SK-N-SH (cell line): Measurements from ENCODE around the gene CDC42SE2. TPM values are rescaled to one million over a fixed set of nuclear protein-coding genes. Genes with fewer than 3 reads are reported as not detected.
"Not testable (repeated sequence)": the region's sequence is repeated elsewhere in the genome, so short reads cannot be mapped to it uniquely, and the experiment has no call there.

Experiments
- CTCF ChIA-PET: fragments of 300-600, 350-600 bp; formaldehyde crosslinking; extraction: SDS; loops from one replicate; lab custom pipeline; 2021; lab: Yijun Ruan, JAX
- POLR2A ChIA-PET: fragments of 350-600 bp; sonication (Branson Sonifier 250); formaldehyde crosslinking; extraction: SDS; loops from one replicate; lab custom pipeline; 2020; ENCODE audit warnings: antibody characterized with exemption, inconsistent platforms; lab: Yijun Ruan, JAX
- DNase-seq: peaks from one replicate; pipeline ENCODE4 v3.0.0; 2012
- H2AFZ ChIP-seq: fragments of 200-600 bp; sonication (generic); 2 replicates; pipeline ENCODE4 v1.8.1; 2016; ENCODE audit warnings: antibody characterized with exemption, mild to moderate bottlenecking, low read depth
- H3F3A ChIP-seq: fragments of 200-600 bp; sonication (generic); replicated peaks from 2 replicates; pipeline ENCODE3; 2016; ENCODE audit warnings: antibody characterized with exemption, mild to moderate bottlenecking; ENCODE audit not compliant: insufficient read depth
- H3K27ac ChIP-seq, 2 experiments: fragments of 200-500 bp in 1 of 2; fragments of 200-600 bp in 1 of 2; sonication (Bioruptor generic) in 1 of 2; sonication (generic), shearing (Covaris generic) in 1 of 2; 2 replicates each; pipeline versions ENCODE4 v1.5.1 to v1.6.1; 2014 to 2016; ENCODE audit warnings: low read depth in 2 of 2, inconsistent platforms in 1 of 2, low read length in 1 of 2, mild to moderate bottlenecking in 1 of 2, mixed read lengths in 1 of 2
- H3K27me3 ChIP-seq: fragments of 200-600 bp; sonication (generic), shearing (Covaris generic); 2 replicates; pipeline ENCODE4 v1.6.1; 2016; ENCODE audit warnings: mixed run types; ENCODE audit not compliant: insufficient read depth
- H3K36me3 ChIP-seq, 2 experiments: fragments of 200-500 bp in 1 of 2; fragments of 200-600 bp in 1 of 2; sonication (Bioruptor generic) in 1 of 2; sonication (generic) in 1 of 2; replicated peaks in 1 of 2; 2 replicates each; pipeline versions ENCODE3 to v1.5.1; 2014 to 2016; ENCODE audit warnings: low read length in 1 of 2, mild to moderate bottlenecking in 1 of 2; ENCODE audit not compliant: insufficient read depth in 2 of 2, control insufficient read depth in 1 of 2
- H3K4me1 ChIP-seq, 2 experiments: fragments of 200-500 bp in 1 of 2; fragments of 200-600 bp in 1 of 2; sonication (Bioruptor generic) in 1 of 2; sonication (generic), shearing (Covaris generic) in 1 of 2; 2 replicates each; pipeline versions ENCODE4 v1.5.1 to v1.6.1; 2014 to 2016; ENCODE audit warnings: low read depth in 1 of 2, low read length in 1 of 2, mixed run types in 1 of 2; ENCODE audit not compliant: insufficient read depth in 2 of 2, control insufficient read depth in 1 of 2
- H3K4me2 ChIP-seq: fragments of 200-600 bp; sonication (generic), shearing (Covaris generic); 2 replicates; pipeline ENCODE4 v1.6.1; 2017; ENCODE audit warnings: mixed run types
- H3K4me3 ChIP-seq, 2 experiments: fragments of 200-500 bp in 1 of 2; fragments of 200-600 bp in 1 of 2; sonication (Bioruptor generic) in 1 of 2; sonication (generic), shearing (Covaris generic) in 1 of 2; 2 replicates each; pipeline versions ENCODE4 v1.5.1 to v1.8.1; 2014 to 2016; ENCODE audit warnings: low read depth in 2 of 2, inconsistent platforms in 1 of 2, low read length in 1 of 2, mild to moderate bottlenecking in 1 of 2, mixed read lengths in 1 of 2, moderate library complexity in 1 of 2
- H3K79me2 ChIP-seq: fragments of 200-600 bp; sonication (generic); 2 replicates; pipeline ENCODE4 v1.8.1; 2017; ENCODE audit warnings: mild to moderate bottlenecking; ENCODE audit not compliant: insufficient read depth
- H3K9ac ChIP-seq: fragments of 200-600 bp; sonication (generic); 2 replicates; pipeline ENCODE4 v1.6.1; 2017; ENCODE audit warnings: mixed run types
- H3K9me2 ChIP-seq: fragments of 200-600 bp; sonication (generic); 2 replicates; pipeline ENCODE4 v1.6.1; 2017; ENCODE audit warnings: mixed run types
- H3K9me3 ChIP-seq: fragments of 200-600 bp; sonication (generic); 2 replicates; pipeline ENCODE4 v1.6.1; 2017; ENCODE audit warnings: mixed run types, mild to moderate bottlenecking, moderate library complexity
- H4K20me1 ChIP-seq: fragments of 200-600 bp; sonication (generic); 2 replicates; pipeline ENCODE4 v1.6.1; 2017; ENCODE audit warnings: mild to moderate bottlenecking, mixed run types; ENCODE audit not compliant: insufficient read depth
- ELF1 ChIP-seq: IDR thresholded peaks from 2 replicates; pipeline ENCODE4 v1.4.0; 2012
- FOSL2 ChIP-seq: IDR thresholded peaks from 2 replicates; pipeline ENCODE4 v1.4.0; 2012; ENCODE audit warnings: low read depth, mild to moderate bottlenecking, moderate library complexity, borderline replicate concordance
- FOXM1 ChIP-seq: IDR thresholded peaks from 2 replicates; pipeline ENCODE4 v1.4.0; 2012; ENCODE audit warnings: low read depth, mild to moderate bottlenecking
- MEF2A ChIP-seq: IDR thresholded peaks from 2 replicates; pipeline ENCODE4 v1.4.0; 2012; ENCODE audit warnings: low read depth, borderline replicate concordance
- NFIC ChIP-seq: IDR thresholded peaks from 2 replicates; pipeline ENCODE4 v1.4.0; 2012; ENCODE audit warnings: borderline replicate concordance
- NRF1 ChIP-seq: IDR thresholded peaks from 2 replicates; pipeline ENCODE4 v1.6.1; 2012; ENCODE audit warnings: low read depth, mild to moderate bottlenecking, low read length
- POLR2AphosphoS5 ChIP-seq: IDR thresholded peaks from 2 replicates; pipeline ENCODE4 v1.6.1; 2012; ENCODE audit warnings: low read depth, low read length
- RCOR1 ChIP-seq: fragments of 150-350 bp; IDR thresholded peaks from 2 replicates; pipeline ENCODE4 v1.6.1; 2017; ENCODE audit warnings: antibody characterized with exemption, low read length
- SMC3 ChIP-seq: IDR thresholded peaks from 2 replicates; pipeline ENCODE4 v1.6.1; 2012; ENCODE audit warnings: low read depth, low read length, improper control_type of control experiment
- USF1 ChIP-seq: IDR thresholded peaks from 2 replicates; pipeline ENCODE4 v1.4.0; 2012; ENCODE audit warnings: low read depth, borderline replicate concordance
- WGBS: methylation state at CpG from one replicate; pipeline ENCODE4 v1.1.6; 2017; ENCODE audit warnings: low lambda C conversion rate; 5-methylcytosine and 5-hydroxymethylcytosine counted together
- polyA plus RNA-seq, 3 experiments: library from polyadenylated mRNA; depleted of rRNA; stranded (reverse); fragments of >200 nt; gene quantifications; 2 replicates each; pipeline ENCODE4 v1.2.3, GENCODE V29; 2012
- TF ChIP-seq, protein P1 (sequence below): fragments of 200-600 bp; sonication (generic); IDR thresholded peaks from 2 replicates; pipeline ENCODE4 v1.6.1; 2017; ENCODE audit warnings: antibody characterized with exemption, mild to moderate bottlenecking, moderate library complexity
- TF ChIP-seq, protein P2 (sequence below): fragments of 150-350 bp; IDR thresholded peaks from 2 replicates; pipeline ENCODE4 v1.6.1; 2016; ENCODE audit warnings: mild to moderate bottlenecking, low read depth, low read length
- TF ChIP-seq, protein P3 (sequence below): IDR thresholded peaks from 2 replicates; pipeline ENCODE4 v1.4.0; 2012; ENCODE audit warnings: low read depth

Gene CDC42SE2
- polyA plus RNA-seq, 1 of the 3 experiments (the other 2 are of a cell fraction) = 8.6 TPM

DNA sequence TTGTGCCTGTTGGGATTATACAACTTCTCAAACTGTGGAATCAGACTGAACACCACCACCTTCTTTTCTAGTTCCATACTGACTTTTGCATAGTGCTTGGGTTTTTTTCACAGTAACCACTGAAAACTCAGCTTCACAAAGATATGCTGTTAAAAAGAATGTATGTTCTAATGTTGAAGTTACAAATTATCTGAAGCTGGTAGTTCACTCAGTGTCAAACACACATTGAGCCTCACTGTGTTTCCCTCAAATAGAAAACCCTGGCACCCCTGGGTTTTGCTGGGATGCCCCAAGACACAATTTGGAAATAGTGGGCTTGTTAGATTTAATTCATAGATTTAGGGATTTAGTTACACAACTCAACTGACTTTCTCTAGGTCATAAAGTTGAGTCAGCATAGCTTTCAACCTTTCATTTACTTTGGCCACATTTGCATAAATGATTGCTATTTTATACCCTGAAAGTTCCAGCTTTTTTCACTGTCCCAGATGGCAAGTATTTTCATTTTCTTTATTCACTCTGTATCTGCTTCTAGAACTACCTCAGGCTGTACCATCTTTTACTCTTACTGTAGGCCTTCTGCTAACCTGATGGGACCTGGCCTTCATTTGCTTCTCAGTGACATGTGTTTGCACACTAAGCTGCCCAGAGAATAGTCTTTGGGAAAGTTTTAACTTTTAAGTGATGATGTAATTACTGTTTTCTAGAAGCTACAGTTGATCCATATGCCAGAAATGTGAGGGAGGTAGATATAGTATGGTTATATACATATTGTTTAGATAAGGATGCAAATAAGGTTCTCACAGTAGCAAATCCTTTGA, 115.1 kb downstream of the CDC42SE2 start:
- TF ChIP-seq NFIC (no peak), POLR2AphosphoS5 (no peak), FOXM1 (no peak), FOSL2 (no peak)
- TF ChIP-seq, protein P1, sequence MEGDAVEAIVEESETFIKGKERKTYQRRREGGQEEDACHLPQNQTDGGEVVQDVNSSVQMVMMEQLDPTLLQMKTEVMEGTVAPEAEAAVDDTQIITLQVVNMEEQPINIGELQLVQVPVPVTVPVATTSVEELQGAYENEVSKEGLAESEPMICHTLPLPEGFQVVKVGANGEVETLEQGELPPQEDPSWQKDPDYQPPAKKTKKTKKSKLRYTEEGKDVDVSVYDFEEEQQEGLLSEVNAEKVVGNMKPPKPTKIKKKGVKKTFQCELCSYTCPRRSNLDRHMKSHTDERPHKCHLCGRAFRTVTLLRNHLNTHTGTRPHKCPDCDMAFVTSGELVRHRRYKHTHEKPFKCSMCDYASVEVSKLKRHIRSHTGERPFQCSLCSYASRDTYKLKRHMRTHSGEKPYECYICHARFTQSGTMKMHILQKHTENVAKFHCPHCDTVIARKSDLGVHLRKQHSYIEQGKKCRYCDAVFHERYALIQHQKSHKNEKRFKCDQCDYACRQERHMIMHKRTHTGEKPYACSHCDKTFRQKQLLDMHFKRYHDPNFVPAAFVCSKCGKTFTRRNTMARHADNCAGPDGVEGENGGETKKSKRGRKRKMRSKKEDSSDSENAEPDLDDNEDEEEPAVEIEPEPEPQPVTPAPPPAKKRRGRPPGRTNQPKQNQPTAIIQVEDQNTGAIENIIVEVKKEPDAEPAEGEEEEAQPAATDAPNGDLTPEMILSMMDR = no peak
- TF ChIP-seq, protein P2, sequence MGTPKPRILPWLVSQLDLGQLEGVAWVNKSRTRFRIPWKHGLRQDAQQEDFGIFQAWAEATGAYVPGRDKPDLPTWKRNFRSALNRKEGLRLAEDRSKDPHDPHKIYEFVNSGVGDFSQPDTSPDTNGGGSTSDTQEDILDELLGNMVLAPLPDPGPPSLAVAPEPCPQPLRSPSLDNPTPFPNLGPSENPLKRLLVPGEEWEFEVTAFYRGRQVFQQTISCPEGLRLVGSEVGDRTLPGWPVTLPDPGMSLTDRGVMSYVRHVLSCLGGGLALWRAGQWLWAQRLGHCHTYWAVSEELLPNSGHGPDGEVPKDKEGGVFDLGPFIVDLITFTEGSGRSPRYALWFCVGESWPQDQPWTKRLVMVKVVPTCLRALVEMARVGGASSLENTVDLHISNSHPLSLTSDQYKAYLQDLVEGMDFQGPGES = no peak
- TF ChIP-seq, protein P3, sequence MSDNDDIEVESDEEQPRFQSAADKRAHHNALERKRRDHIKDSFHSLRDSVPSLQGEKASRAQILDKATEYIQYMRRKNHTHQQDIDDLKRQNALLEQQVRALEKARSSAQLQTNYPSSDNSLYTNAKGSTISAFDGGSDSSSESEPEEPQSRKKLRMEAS = no peak
- Histone ChIP-seq H3K4me3 (no peak overlapping the region), H3K27me3 (no peaks in the 10 kb centered on the region), H3K9ac (no peak overlapping the region; the same call in 1 of the 2 replicates), H3F3A (peaks cover 16% of the 10 kb centered on the region), H3K9me3 (no peaks in the 10 kb centered on the region), H3K9me2 (no peaks in the 10 kb centered on the region), H3K4me1 (peaks cover 14 to 31% of the 10 kb centered on the region in 2 experiments), H2AFZ (no peak overlapping the region), H4K20me1 (no peaks in the 10 kb centered on the region), H3K4me2 (0 out of 2 replicates have a peak overlapping the region, but pooled peaks have one; percentile 6), H3K36me3 (peaks cover 0 to 3% of the 10 kb centered on the region in 2 experiments), H3K79me2 (peaks cover 45% of the 10 kb centered on the region; the same call in 1 of the 2 replicates), H3K27ac (peak overlapping the region in 1 of 2 experiments; percentile 73; a peak in 3 of 4 replicates)
- DNase-seq = no peak
- ChIA-PET CTCF (interaction anchor here (0.7 to 1.8 kb wide), 3 partner anchors 16 to 678 kb away, joined by 3 to 4 read pairs (median 4); partner anchors contain the start of gene CDC42SE2), POLR2A (no interaction called here)

GRCh38 chr5:131379723-131380122, 115.9 kb downstream of the CDC42SE2 start:
- peak overlapping the region in 1 of 2 experiments; percentile 73; a peak in 2 of 4 replicates for H3K27ac ChIP-seq
- H4K20me1 ChIP-seq = no peaks in the 10 kb centered on the region
- H3K9ac ChIP-seq = no peak overlapping the region; the same call in 1 of the 2 replicates
- CTCF ChIA-PET = no interaction called here
- H3K79me2 ChIP-seq = peaks cover 51% of the 10 kb centered on the region; the same call in 1 of the 2 replicates
- peaks cover 0 to 3% of the 10 kb centered on the region in 2 experiments for H3K36me3 ChIP-seq
- no peak for DNase-seq
- TF ChIP-seq SMC3 = no peak
- TF ChIP-seq RCOR1 = no peak
- TF ChIP-seq, protein P2 = no peak
- TF ChIP-seq ELF1 = 0 out of 2 replicates have a peak, but pooled peaks have one; percentile 27
- no peak for TF ChIP-seq MEF2A
- TF ChIP-seq USF1 = no peak
- TF ChIP-seq NRF1 = no peak
- no peaks in the 10 kb centered on the region for H3K9me2 ChIP-seq
- 0 out of 2 replicates have a peak overlapping the region, but pooled peaks have one; percentile 6 for H3K4me2 ChIP-seq
- H3K4me3 ChIP-seq = no peak overlapping the region
- H3K9me3 ChIP-seq = no peaks in the 10 kb centered on the region
- no peaks in the 10 kb centered on the region for H3K27me3 ChIP-seq
- peaks cover 20 to 35% of the 10 kb centered on the region in 2 experiments for H3K4me1 ChIP-seq
- peaks cover 16% of the 10 kb centered on the region for H3F3A ChIP-seq
- WGBS = 43% methylated on average over 7 of the region's 7 CpGs
- H2AFZ ChIP-seq = no peak overlapping the region; the same call in 1 of the 2 replicates
- POLR2A ChIA-PET = no interaction called here

DNA sequence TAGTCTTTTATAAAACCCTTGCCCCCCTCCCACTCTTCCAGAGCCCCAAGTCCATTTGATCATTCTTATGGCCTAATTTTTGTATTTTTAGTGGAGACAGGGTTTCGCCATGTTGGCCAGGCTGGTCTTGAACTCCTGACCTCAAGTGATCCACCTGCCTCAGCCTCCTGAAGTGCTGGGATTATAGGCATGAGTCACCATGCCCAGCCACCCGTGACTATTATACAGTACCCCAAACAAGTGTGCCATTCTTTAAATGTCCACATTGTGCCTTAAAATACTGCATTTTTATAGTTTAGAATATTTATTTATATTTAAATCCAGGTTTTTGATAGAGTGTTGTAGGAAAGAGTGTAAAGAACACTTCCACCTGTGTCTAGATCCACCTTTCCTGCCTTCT, 116.4 kb downstream of the CDC42SE2 start:
- H3K4me3 ChIP-seq, H3K9me3 ChIP-seq, H4K20me1 ChIP-seq, H3K9ac ChIP-seq, H3K36me3 ChIP-seq, H2AFZ ChIP-seq, DNase-seq, H3K9me2 ChIP-seq, POLR2A ChIA-PET, H3K27me3 ChIP-seq: not testable (repeated sequence)
- H3K79me2 ChIP-seq = peaks cover 51% of the 10 kb centered on the region; the same call in 1 of the 2 replicates
- H3K27ac ChIP-seq = peak overlapping the region in 1 of 2 experiments; percentile 73; a peak in 2 of 4 replicates
- peaks cover 22 to 38% of the 10 kb centered on the region in 2 experiments for H3K4me1 ChIP-seq
- WGBS = 67% methylated on average over 2 of the region's 2 CpGs
- CTCF ChIA-PET = interaction anchor here (2.0 kb wide), 1 partner anchor 11 kb away, joined by 7 read pairs; no protein-coding TSS in a partner anchor
- H3K4me2 ChIP-seq = 0 out of 2 replicates have a peak overlapping the region, but pooled peaks have one; percentile 6
- peaks cover 13% of the 10 kb centered on the region for H3F3A ChIP-seq
